Sigmoid colon (tissue), 7 donors: ENCODE measurements around the gene ACOX1. TPM values are rescaled to one million over a fixed set of nuclear protein-coding genes. Genes with fewer than 3 reads are reported as not detected.

Experiments
- DNase-seq: peaks from one replicate; pipeline ENCODE4 v3.0.0-alpha.2; 2019
- H3K27ac ChIP-seq, 4 donors: fragments of 200-600 bp; sonication (generic); one replicate each; pipeline ENCODE4 v1.5.1; 2016 to 2019; ENCODE audit warnings: mild to moderate bottlenecking in 1 of 4
- H3K27me3 ChIP-seq, 3 donors: fragments of 200-600 bp; sonication (generic); one replicate each; pipeline ENCODE4 v1.5.1; 2019; ENCODE audit warnings: mild to moderate bottlenecking in 1 of 3
- H3K36me3 ChIP-seq, 4 donors: fragments of 200-600 bp; sonication (generic); one replicate each; pipeline ENCODE4 v1.5.1; 2016 to 2019
- H3K4me1 ChIP-seq, 4 donors: fragments of 200-600 bp; sonication (generic); one replicate each; pipeline ENCODE4 v1.5.1; 2017 to 2019
- H3K4me3 ChIP-seq, 4 donors: fragments of 200-600 bp; sonication (generic); one replicate each; pipeline ENCODE4 v1.5.1; 2017 to 2019; ENCODE audit warnings: mild to moderate bottlenecking in 2 of 4, moderate library complexity in 1 of 4
- H3K9me3 ChIP-seq, 4 donors: fragments of 200-600 bp in 3 of 4; sonication (generic) in 3 of 4; one replicate each; pipeline versions ENCODE4 v1.5.1 to v1.6.1; 2013 to 2019
- EP300 ChIP-seq, 4 donors: sonication (generic); formaldehyde crosslinking; IDR thresholded peaks; one replicate each; pipeline ENCODE4 v1.6.1; 2017; ENCODE audit warnings: antibody characterized with exemption in 4 of 4
- POLR2A ChIP-seq, 2 donors: fragments of 450-650 bp; IDR thresholded peaks; one replicate each; pipeline ENCODE4 v1.6.1; 2016; ENCODE audit warnings: antibody characterized with exemption in 2 of 2, mild to moderate bottlenecking in 2 of 2, moderate library complexity in 2 of 2
- POLR2AphosphoS5 ChIP-seq, 4 donors: sonication (generic); formaldehyde crosslinking; IDR thresholded peaks; one replicate each; pipeline ENCODE4 v1.6.1; 2017; ENCODE audit warnings: antibody characterized with exemption in 4 of 4
- WGBS, 2 donors: extraction: QIAGEN DNeasy Blood & Tissue Kit; methylation state at CpG; one replicate each; pipeline ENCODE4 v1.1.7; 2013; 5-methylcytosine and 5-hydroxymethylcytosine counted together
- intact Hi-C: fragments of 100-400 bp; cut with DNase I; formaldehyde crosslinking; loops from one replicate; pipeline ENCODE4 v1.15.1; 2023
- polyA plus RNA-seq, 3 donors: library from polyadenylated mRNA; stranded (reverse); fragments of 200-250 nt; gene quantifications; one replicate each; pipeline ENCODE4 v1.2.3, GENCODE V29; 2013
- total RNA-seq, 4 donors: library from RNA; depleted of rRNA; stranded (reverse); fragments of >200 nt; gene quantifications; one replicate each; pipeline ENCODE4 v1.1.0, GENCODE V29; 2016
- TF ChIP-seq, protein P1 (sequence below), 4 experiments: fragments of 450-650 bp in 3 of 4; fragments of 200-600 bp in 1 of 4; IDR thresholded peaks; one replicate each; pipeline ENCODE4 v1.5.1; 2016 to 2019; ENCODE audit warnings: antibody characterized with exemption in 4 of 4, mild to moderate bottlenecking in 3 of 4, moderate library complexity in 2 of 4
- donor health status: healthy with polysubstance abuse.
- donor health status: Bipolar disorder and iron deficiency.
- donor health status: healthy.

ACOX1 gene
- total and polyA plus RNA-seq, 7 donors: 31.3 to 93.2 (median 34.6) TPM

DNA sequence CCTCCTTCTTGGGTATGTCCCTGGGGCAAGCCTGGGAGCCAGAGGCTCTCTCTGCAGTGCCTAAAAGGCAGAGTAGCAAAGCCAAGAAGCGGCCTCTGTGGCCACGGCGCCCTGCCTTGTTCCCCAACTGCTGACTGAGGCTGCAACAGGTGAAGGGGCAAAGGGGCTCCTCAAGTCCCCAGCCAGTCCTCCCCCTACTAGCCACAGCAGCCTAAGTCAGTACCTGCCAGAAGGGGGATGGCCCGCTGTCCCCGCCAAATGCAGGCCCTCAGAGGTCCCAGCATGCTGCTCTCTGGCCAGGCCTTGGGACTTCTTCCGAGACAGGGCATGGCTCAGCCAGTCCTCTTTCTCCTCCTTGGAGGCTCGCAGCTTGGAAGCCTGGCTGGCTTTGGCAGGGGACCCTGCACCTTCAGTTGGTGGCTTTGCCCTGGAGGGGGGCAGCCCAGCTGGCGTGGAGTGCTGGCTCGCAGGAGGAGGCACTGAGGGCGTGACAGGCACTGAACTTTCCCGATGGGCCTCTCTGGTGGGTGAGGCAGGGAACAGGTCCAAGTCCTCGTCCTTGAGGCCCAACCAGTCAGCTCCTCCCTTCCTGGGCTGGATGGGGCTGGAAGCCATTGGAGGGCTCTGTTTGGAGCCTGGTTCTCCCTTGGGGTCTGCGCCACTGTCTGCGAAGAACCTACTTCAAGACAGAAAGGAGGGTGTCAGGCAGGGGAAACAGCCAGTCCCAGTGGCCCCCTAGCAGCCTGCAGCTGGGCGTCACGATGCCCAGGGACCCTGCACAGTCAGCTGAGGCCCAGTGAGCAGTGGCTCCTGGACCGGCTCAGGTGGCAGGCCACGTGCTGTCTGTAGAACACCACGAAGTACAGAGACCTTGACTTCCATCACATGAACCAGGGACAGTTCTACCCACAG is 55.7 kb downstream of the ACOX1 start:
- no peak for DNase-seq
- no peaks in the 10 kb centered on the region for H3K4me1 ChIP-seq
- intact Hi-C loops: no loop called here
- TF ChIP-seq, protein P1, sequence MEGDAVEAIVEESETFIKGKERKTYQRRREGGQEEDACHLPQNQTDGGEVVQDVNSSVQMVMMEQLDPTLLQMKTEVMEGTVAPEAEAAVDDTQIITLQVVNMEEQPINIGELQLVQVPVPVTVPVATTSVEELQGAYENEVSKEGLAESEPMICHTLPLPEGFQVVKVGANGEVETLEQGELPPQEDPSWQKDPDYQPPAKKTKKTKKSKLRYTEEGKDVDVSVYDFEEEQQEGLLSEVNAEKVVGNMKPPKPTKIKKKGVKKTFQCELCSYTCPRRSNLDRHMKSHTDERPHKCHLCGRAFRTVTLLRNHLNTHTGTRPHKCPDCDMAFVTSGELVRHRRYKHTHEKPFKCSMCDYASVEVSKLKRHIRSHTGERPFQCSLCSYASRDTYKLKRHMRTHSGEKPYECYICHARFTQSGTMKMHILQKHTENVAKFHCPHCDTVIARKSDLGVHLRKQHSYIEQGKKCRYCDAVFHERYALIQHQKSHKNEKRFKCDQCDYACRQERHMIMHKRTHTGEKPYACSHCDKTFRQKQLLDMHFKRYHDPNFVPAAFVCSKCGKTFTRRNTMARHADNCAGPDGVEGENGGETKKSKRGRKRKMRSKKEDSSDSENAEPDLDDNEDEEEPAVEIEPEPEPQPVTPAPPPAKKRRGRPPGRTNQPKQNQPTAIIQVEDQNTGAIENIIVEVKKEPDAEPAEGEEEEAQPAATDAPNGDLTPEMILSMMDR (IDR thresholded peaks at IDR 0.05): no peak
- TF ChIP-seq EP300 (IDR thresholded peaks at IDR 0.05) (no peak), POLR2A (IDR thresholded peaks at IDR 0.05) (no peak), POLR2AphosphoS5 (IDR thresholded peaks at IDR 0.05) (no peak)
- H3K27ac ChIP-seq: no peak overlapping the region
- peaks cover 0 to 32% (median 0%) of the 10 kb centered on the region in 4 donors for H3K36me3 ChIP-seq
- H3K27me3 ChIP-seq: no peaks in the 10 kb centered on the region
- H3K4me3 ChIP-seq: no peak overlapping the region
- no peaks in the 10 kb centered on the region for H3K9me3 ChIP-seq
- 70 to 87% methylated on average over 19 of the region's 19 CpGs for WGBS, 2 donors

DNA sequence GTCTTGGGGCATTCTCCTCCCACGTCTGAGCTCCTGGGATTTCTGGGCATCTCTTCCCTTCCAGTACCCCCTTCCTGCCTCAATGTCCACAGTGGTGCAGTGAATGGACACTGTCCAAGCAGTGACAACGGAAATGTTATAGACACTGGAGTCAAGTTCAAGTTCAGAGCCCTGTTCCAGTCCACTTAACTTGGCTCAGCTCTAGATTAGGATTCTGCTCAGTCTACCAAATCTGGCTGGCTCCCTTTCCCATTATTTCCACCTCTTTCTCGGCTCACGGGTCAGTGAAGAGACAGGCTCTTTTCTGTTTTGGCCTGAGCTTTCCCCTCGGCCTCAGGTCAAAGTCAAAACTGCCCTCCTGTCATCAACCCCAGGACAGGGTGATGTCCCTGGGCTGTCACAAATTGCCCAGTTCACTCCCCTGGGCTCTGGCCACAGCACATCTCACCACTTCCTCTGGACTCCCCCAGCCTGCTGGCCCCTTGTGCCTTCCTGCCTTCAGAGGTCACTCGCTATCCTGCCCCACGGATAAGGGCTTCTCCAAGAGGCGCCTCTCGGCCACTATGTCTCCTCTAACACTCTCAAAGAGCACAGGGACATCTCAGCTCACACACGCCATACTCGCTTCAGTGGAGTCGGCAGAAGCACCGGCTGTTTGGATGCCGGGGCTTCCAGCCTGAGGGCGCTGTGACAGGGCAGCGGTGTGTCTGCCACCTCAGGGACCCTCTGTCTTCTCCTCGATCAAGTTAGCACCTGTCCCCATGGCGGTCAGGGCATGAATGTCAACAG is 56.6 kb downstream of the ACOX1 start:
- whole genome bisulfite sequencing, 2 donors: 94 to 95% methylated on average over 18 of the region's 18 CpGs

DNA sequence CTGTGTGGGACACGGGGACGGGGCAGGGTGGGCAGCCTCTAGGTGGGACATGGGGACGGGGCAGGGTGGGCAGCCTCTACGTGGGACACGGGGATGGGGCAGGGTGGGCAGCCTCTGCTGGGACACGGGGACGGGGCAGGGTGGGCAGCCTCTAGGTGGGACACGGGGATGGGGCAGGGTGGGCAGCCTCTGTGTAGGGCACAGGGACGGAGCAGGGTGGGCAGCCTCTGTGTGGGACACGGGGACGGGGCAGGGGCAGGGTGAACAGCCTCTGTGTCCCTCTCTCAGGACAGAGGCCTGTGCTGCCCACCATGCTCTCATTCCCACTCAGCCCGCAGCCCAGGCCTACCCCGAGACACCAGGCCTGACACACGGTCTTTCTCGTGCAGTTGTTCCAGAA is 57.4 kb downstream of the ACOX1 start:
- WGBS, 2 donors: 96 to 98% methylated on average over 15 of the region's 15 CpGs
- Histone ChIP-seq H3K4me3 (no peak overlapping the region), H3K9me3 (no peaks in the 10 kb centered on the region), H3K27me3 (no peaks in the 10 kb centered on the region), H3K36me3 (peaks cover 0 to 37% (median 0%) of the 10 kb centered on the region in 4 donors), H3K4me1 (no peaks in the 10 kb centered on the region), H3K27ac (no peak overlapping the region)
- intact Hi-C loops: no loop called here
- DNase-seq: no peak
- TF ChIP-seq POLR2A (IDR thresholded peaks at IDR 0.05): no peak
- no peak for TF ChIP-seq EP300 (IDR thresholded peaks at IDR 0.05)
- TF ChIP-seq, protein P1 (IDR thresholded peaks at IDR 0.05): no peak
- TF ChIP-seq POLR2AphosphoS5 (IDR thresholded peaks at IDR 0.05): no peak

More for the DNA sequence above, 56.6 kb downstream of the ACOX1 start:
- DNase-seq: no peak
- no peak overlapping the region for H3K4me3 ChIP-seq
- no peak for TF ChIP-seq POLR2AphosphoS5 (IDR thresholded peaks at IDR 0.05)
- no peak for TF ChIP-seq EP300 (IDR thresholded peaks at IDR 0.05)
- TF ChIP-seq, protein P1 (IDR thresholded peaks at IDR 0.05): no peak
- no peak for TF ChIP-seq POLR2A (IDR thresholded peaks at IDR 0.05)
- H3K4me1 ChIP-seq: no peaks in the 10 kb centered on the region
- peaks cover 0 to 39% (median 0%) of the 10 kb centered on the region in 4 donors for H3K36me3 ChIP-seq
- no peaks in the 10 kb centered on the region for H3K9me3 ChIP-seq
- no peaks in the 10 kb centered on the region for H3K27me3 ChIP-seq
- no peak overlapping the region for H3K27ac ChIP-seq
- intact Hi-C loops: no loop called here

DNA sequence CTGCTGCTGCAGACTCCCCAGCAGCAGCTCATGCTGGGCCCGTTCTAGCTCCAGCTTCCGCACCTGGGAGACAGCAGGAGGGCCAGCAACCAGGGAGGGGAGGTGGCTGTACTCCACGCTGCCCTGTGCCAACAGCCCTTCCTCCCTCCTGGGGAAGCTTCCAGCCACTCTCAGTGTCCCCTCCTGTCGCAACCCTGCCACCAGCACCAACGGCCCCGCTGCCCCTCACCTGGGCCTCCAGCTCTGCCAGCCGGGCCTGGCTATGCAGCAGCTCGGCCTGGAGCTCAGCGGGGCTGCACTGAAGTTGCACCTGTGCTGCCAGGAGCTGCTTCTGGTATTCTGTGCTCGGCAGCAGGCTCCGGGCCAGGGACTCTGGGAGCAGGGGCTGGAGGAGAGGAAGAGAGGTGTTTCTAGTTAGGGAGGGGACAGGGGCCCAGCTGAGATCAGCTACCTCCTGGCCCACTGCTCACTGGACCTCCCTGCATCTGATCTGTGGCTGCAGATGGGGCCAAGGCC is 58.9 kb downstream of the ACOX1 start:
- Histone ChIP-seq H3K4me1 (no peaks in the 10 kb centered on the region), H3K27ac (no peak overlapping the region), H3K9me3 (no peaks in the 10 kb centered on the region), H3K4me3 (no peak overlapping the region), H3K36me3 (peaks cover 0 to 24% (median 0%) of the 10 kb centered on the region in 4 donors), H3K27me3 (no peaks in the 10 kb centered on the region)
- no peak for TF ChIP-seq POLR2AphosphoS5 (IDR thresholded peaks at IDR 0.05)
- TF ChIP-seq, protein P1 (IDR thresholded peaks at IDR 0.05): no peak
- TF ChIP-seq POLR2A (IDR thresholded peaks at IDR 0.05): no peak
- no peak for TF ChIP-seq EP300 (IDR thresholded peaks at IDR 0.05)
- DNase-seq: no peak
- intact Hi-C loops: no loop called here
- 92% methylated on average over 11 of the region's 11 CpGs for WGBS, 2 donors
